Cardiac septum (tissue), 1 donor: ENCODE results near the gene RPS24. TPM values are rescaled to one million over a fixed set of nuclear protein-coding genes. Genes with fewer than 3 reads are reported as not detected.
"Not testable (repeated sequence)": the region's sequence is repeated elsewhere in the genome, so short reads cannot be mapped to it uniquely, and the experiment has no call there.

Experiments used
- DNase-seq: peaks from one replicate; pipeline ENCODE4 v3.0.0-alpha.2; 2020; ENCODE audit warnings: low spot score
- intact Hi-C: fragments of 100-400 bp; cut with DNase I; formaldehyde crosslinking; loops from one replicate; pipeline ENCODE4 v1.14.0; 2022
- total RNA-seq: library from RNA; stranded (reverse); fragmentation: NEBNext Ultra II Directional; extraction: Animal tissue kit (Norgen Biotek cat#: 25700); gene quantifications from one replicate; pipeline ENCODE4 v1.2.1, GENCODE V29; 2021
- donor health status: DM: no; HTN: no; CAD: no.

RPS24 gene
- total RNA-seq, 1 donor from 2014 or later: 694 TPM

DNA sequence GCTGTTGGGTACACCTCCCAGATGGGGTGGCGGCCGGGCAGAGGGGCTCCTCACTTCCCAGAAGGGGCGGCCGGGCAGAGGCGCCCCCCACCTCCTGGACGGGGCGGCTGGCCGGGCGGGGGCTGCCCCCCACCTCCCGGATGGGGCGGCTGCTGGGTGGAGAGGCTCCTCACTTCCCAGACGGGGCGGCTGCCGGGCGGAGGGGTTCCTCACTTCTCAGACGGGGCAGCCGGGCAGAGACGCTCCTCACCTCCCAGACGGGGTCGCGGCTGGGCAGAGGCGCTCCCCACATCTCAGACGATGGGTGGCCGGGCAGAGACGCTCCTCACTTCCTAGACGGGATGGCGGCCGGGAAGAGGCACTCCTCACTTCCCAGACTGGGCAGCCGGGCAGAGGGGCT, 42.1 kb downstream of the RPS24 start:
- DNase-seq, intact Hi-C loops: not testable (repeated sequence)

DNA sequence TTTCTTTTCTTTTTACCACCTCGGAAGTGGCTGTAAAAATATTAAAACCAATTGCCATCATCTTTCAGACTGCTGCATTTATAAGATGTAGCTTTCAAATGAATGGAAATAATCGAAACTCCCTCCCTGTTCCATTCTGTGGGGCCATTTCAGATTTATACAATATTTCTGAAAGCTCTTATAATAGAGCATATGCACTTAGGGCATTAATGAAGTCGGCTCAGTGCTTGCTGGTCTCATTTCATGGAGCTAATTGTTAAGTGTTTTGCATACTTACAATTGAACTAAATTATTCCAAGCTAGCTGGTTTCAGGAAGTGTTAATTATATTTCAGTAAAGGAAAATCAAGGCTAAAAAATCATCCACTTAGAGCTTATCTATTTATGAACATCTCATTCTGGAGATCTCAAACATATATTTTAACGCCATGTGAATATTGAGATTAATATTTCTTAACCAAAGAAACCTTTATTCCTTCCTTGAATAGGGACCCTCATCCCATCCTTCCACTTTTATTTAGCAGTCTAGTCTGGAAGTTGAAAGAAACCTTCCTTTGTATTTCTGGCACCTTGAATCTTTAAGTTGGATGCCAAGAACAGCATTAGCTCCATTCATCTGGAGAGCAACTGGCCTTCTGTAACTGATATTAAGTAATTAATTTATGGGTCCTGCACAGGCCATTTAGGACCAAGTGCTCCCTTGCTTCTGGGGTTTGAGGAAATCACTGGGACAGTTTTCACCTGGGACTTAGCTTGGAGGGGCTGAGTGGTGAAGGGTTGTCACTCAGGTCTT, 45.1 kb downstream of the RPS24 start:
- intact Hi-C loops: no loop called here

DNA sequence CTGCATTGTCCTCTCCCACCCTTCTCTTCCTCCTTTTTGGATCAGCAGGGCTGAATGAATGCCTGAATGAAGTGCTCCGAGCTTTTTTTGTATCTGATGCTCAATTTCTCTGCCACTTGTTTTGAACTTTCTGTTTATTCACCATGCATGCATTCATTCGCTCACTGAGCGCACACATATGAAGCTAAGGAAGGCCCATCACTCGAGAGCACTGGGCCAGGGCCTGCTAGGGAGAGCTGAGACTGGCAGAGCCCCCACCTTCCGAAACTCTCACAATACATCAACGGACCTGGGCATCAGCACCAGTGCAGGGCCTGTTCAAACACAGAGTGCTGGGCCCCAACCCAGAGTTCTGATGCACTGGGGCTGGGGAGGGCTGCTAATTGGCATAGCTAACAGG, 45.7 kb downstream of the RPS24 start:
- DNase-seq: no peak
- intact Hi-C loops: no loop called here

More for the DNA sequence above, 45.1 kb downstream of the RPS24 start:
- DNase-seq: no peak

DNA sequence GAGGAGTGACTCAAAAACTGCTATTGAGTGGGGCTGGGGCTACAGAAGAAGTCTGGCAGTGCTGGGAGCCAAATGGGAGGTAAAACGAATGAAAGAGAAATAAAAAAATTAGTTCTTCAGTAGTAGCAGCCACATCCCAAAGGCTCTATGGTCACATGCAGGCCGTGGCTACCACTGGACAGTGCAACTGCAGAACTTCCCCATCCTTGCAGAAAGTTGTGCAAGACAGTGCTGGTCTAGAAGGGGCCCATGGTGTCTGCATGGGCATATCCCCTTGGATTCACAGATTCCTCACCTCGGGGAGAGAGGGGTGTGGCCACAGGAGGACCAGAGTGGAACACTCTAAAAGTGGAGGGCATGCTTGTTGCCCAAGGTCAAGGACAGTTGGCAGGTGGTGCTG, 47.6 kb downstream of the RPS24 start:
- DNase-seq: no peak

DNA sequence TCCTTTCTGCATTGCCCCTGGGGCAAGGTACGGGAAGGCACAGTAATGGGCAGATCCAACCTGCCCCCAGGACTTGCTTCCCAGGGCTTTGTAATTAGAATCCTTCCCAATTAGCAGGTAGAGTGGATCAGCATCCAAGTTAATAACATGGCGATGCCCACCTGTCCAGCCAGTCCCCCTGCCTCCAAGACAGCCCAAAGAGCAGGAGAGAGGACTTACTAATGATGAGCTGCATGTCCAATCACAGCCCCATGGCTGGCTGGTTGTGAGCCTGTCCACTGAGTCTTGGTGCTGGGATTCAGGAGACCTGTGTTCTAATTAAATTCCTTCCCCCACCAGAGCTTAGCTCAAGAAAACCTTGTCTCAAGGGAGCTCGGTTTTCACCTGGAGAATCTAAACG, 49.0 kb downstream of the RPS24 start:
- no peak for DNase-seq
- intact Hi-C loops: no loop called here

More for the DNA sequence above, 47.6 kb downstream of the RPS24 start:
- intact Hi-C loops: no loop called here

Other genes starting within 250 kb of the RPS24 start
- gene DLG5, start 107.1 kb upstream of the RPS24 start, total RNA-seq: 19.5 TPM
- gene POLR3A, start 4.3 kb upstream of the RPS24 start, total RNA-seq: 9.9 TPM